Spleen (tissue), 7 donors: Measurements from ENCODE around the gene ADAMTS14.

Experiments
- POLR2A ChIP-seq, 3 donors: fragments of 450-650 bp; IDR thresholded peaks; one replicate each; pipeline ENCODE4 v1.5.1; 2017; ENCODE audit warnings: antibody characterized with exemption in 3 of 3, mild to moderate bottlenecking in 1 of 3
- POLR2AphosphoS5 ChIP-seq, 3 donors: sonication (generic); formaldehyde crosslinking; IDR thresholded peaks; one replicate each; pipeline ENCODE4 v1.5.1; 2017; ENCODE audit warnings: antibody characterized with exemption in 3 of 3
- TF ChIP-seq, protein P1 (sequence below), 11 experiments: fragments of 200-600 bp in 7 of 11; fragments of 450-650 bp in 4 of 11; sonication (generic) in 4 of 11; IDR thresholded peaks in 8 of 11; conservative IDR thresholded peaks in 3 of 11; 1 replicate in 7 of 11; 2 replicates in 4 of 11; pipeline versions ENCODE4 v1.4.0 to v1.8.0; 2016 to 2021; ENCODE audit warnings: antibody characterized with exemption in 11 of 11, inconsistent platforms in 4 of 11, mild to moderate bottlenecking in 1 of 11
- donor health status: DM: no; HTN: no; CAD: no; lungs with moderate emphysema.
- donor health status: DM: no; HTN: no; CAD: no.
- donor health status: DM: no; HTN: no; CAD: no.

DNA sequence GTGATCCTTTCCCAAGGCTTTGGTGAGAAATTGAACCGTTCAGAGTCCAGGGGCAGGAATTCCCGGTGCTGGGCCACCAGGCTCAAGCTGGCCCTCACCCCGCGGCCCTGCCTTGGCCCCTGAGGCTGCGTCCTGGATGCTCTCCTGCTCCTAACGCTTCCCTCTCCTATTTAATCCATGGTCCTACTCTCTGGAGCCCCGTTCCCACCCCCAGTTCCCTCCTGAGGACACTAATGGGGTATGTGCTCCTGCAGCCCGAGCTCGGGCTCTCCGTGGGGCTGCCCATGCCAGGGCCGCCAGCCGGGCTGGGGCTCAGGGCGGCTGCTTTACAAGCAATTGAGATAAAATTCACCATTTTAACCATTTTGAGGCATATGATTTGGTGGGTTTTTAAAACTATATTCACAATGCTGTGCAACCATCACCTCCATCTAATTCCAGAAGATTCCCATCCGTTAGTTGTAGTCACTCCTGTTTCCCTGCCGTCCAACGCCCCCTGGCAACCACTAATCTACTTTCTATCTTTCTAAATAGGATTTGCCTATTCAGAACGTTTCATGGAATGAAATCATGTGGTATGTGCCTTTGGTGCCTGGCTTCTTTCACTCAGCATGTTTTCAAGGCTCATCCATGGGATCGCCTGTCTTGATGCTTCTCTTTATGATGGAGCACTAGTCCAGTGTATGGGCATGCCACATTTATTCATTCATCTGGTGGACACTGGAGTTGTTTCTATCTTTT is 33.0 kb downstream of the ADAMTS14 start:
- TF ChIP-seq, protein P1, sequence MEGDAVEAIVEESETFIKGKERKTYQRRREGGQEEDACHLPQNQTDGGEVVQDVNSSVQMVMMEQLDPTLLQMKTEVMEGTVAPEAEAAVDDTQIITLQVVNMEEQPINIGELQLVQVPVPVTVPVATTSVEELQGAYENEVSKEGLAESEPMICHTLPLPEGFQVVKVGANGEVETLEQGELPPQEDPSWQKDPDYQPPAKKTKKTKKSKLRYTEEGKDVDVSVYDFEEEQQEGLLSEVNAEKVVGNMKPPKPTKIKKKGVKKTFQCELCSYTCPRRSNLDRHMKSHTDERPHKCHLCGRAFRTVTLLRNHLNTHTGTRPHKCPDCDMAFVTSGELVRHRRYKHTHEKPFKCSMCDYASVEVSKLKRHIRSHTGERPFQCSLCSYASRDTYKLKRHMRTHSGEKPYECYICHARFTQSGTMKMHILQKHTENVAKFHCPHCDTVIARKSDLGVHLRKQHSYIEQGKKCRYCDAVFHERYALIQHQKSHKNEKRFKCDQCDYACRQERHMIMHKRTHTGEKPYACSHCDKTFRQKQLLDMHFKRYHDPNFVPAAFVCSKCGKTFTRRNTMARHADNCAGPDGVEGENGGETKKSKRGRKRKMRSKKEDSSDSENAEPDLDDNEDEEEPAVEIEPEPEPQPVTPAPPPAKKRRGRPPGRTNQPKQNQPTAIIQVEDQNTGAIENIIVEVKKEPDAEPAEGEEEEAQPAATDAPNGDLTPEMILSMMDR (IDR thresholded peaks at IDR 0.05 in 8 of 11, conservative IDR thresholded peaks at IDR 0.05 in 3 of 11): no peak
- TF ChIP-seq POLR2AphosphoS5 (IDR thresholded peaks at IDR 0.05) (no peak), POLR2A (IDR thresholded peaks at IDR 0.05) (no peak)
